Renal cortex interstitium (tissue), 11 donors: ENCODE measurements around the gene FBXW5. TPM values are rescaled to one million over a fixed set of nuclear protein-coding genes. Genes with fewer than 3 reads are reported as not detected.

Experiments
- DNase-seq, 11 donors: peaks; one replicate each; pipeline ENCODE4 v3.0.0-alpha.2; 2013; ENCODE audit warnings: low read depth in 9 of 11, low spot score in 4 of 11; ENCODE audit errors: extremely low read depth in 1 of 11
- polyA plus RNA-seq, 3 donors: library from polyadenylated mRNA; unstranded; fragments of 120-200 nt; gene quantifications; one replicate each; pipeline ENCODE4 v1.2.1, GENCODE V29; 2013; ENCODE audit not compliant: insufficient read length in 3 of 3

Gene FBXW5
- polyA plus RNA-seq, 3 donors = 33.7 to 58.7 (median 54.3) TPM

GRCh38 chr9:136965771-136966484, 21.4 kb upstream of the FBXW5 start:
- DNase-seq = no peak

GRCh38 chr9:136964833-136965422, 20.4 kb upstream of the FBXW5 start:
- DNase-seq = no peak

GRCh38 chr9:136964171-136964689, 19.7 kb upstream of the FBXW5 start:
- DNase-seq = no peak

GRCh38 chr9:136963751-136964150, 19.2 kb upstream of the FBXW5 start:
- no peak for DNase-seq

GRCh38 chr9:136963341-136963740, 18.8 kb upstream of the FBXW5 start:
- DNase-seq = no peak

- no peak for DNase-seq
These were observed 18.2 kb upstream of the FBXW5 start for GRCh38 chr9:136962701-136963248.

GRCh38 chr9:136962163-136962562, 17.6 kb upstream of the FBXW5 start:
- no peak for DNase-seq

- DNase-seq = no peak
These were observed 16.9 kb upstream of the FBXW5 start for GRCh38 chr9:136961279-136962065.

- DNase-seq = no peak
These were observed 16.4 kb upstream of the FBXW5 start for GRCh38 chr9:136960938-136961275.

GRCh38 chr9:136960212-136960937, 15.8 kb upstream of the FBXW5 start:
- peak in 1 of 11 donors; percentile 52 for DNase-seq

GRCh38 chr9:136958898-136959850, 14.6 kb upstream of the FBXW5 start:
- DNase-seq = no peak

GRCh38 chr9:136958473-136958872, 13.9 kb upstream of the FBXW5 start:
- DNase-seq = no peak

- DNase-seq = no peak
These were observed 13.4 kb upstream of the FBXW5 start for GRCh38 chr9:136957901-136958300.

GRCh38 chr9:136957461-136957860, 12.9 kb upstream of the FBXW5 start:
- DNase-seq = no peak

GRCh38 chr9:136956604-136957003, 12.1 kb upstream of the FBXW5 start:
- no peak for DNase-seq

GRCh38 chr9:136955943-136956335, 11.4 kb upstream of the FBXW5 start:
- DNase-seq = no peak

GRCh38 chr9:136955202-136955942, 10.8 kb upstream of the FBXW5 start:
- DNase-seq = no peak
